OCI-LY1 (cell line): ENCODE measurements around the gene TEC.

Experiments
- H2AFZ ChIP-seq: fragments of 200-600 bp; sonication (generic), shearing (Covaris generic); 2 replicates; pipeline ENCODE4 v1.6.0; 2014; ENCODE audit warnings: antibody characterized with exemption, mild to moderate bottlenecking, low read length
- H3F3A ChIP-seq: fragments of 200-600 bp; sonication (generic), shearing (Covaris generic); 2 replicates; pipeline ENCODE4 v1.6.0; 2014; ENCODE audit warnings: mild to moderate bottlenecking, antibody characterized with exemption, low read length, moderate library complexity; ENCODE audit not compliant: insufficient read depth
- H3K27ac ChIP-seq: fragments of 200-600 bp; sonication (generic); 2 replicates; pipeline ENCODE4 v1.5.1; 2014; ENCODE audit warnings: low read length, mixed run types, mild to moderate bottlenecking, low read depth; ENCODE audit not compliant: poor library complexity, severe bottlenecking
- H3K27me3 ChIP-seq: fragments of 200-600 bp; sonication (generic); 2 replicates; pipeline ENCODE4 v1.6.0; 2014; ENCODE audit warnings: antibody characterized with exemption, mild to moderate bottlenecking, low read length, moderate library complexity; ENCODE audit not compliant: insufficient read depth
- H3K36me3 ChIP-seq: fragments of 200-600 bp; sonication (generic); 2 replicates; pipeline ENCODE4 v1.6.1; 2014; ENCODE audit warnings: mild to moderate bottlenecking, antibody characterized with exemption, low read length, moderate library complexity, mixed read lengths; ENCODE audit not compliant: insufficient read depth
- H3K4me1 ChIP-seq: fragments of 200-600 bp; sonication (generic); 2 replicates; pipeline ENCODE4 v1.5.1; 2014; ENCODE audit warnings: mild to moderate bottlenecking, low read length, moderate library complexity; ENCODE audit not compliant: insufficient read depth, severe bottlenecking
- H3K4me2 ChIP-seq: fragments of 200-600 bp; sonication (generic), shearing (Covaris generic); 2 replicates; pipeline ENCODE4 v1.6.1; 2014; ENCODE audit warnings: low read length
- H3K4me3 ChIP-seq: fragments of 200-600 bp; sonication (generic); 2 replicates; pipeline ENCODE4 v1.5.1; 2014; ENCODE audit warnings: low read length, low read depth, mild to moderate bottlenecking, mixed read lengths; ENCODE audit not compliant: poor library complexity, severe bottlenecking
- H3K79me2 ChIP-seq: fragments of 200-600 bp; shearing (Covaris generic); 2 replicates; pipeline ENCODE4 v1.6.1; 2016; ENCODE audit warnings: mixed run types, low read length, mixed read lengths; ENCODE audit not compliant: insufficient read depth
- H3K9ac ChIP-seq: fragments of 200-600 bp; sonication (generic), shearing (Covaris generic); 2 replicates; pipeline ENCODE4 v1.6.1; 2014; ENCODE audit warnings: mild to moderate bottlenecking, low read length, mixed read lengths
- H3K9me2 ChIP-seq: fragments of 200-600 bp; sonication (generic), shearing (Covaris generic); 2 replicates; pipeline ENCODE4 v1.6.1; 2014; ENCODE audit warnings: low read depth, mild to moderate bottlenecking, low read length, mixed read lengths
- H3K9me3 ChIP-seq: fragments of 200-600 bp; shearing (Covaris generic); 2 replicates; pipeline ENCODE4 v1.6.1; 2014; ENCODE audit warnings: low read length, mixed read lengths
- H4K20me1 ChIP-seq: fragments of 200-600 bp; sonication (generic), shearing (Covaris generic); 2 replicates; pipeline ENCODE4 v1.6.0; 2016; ENCODE audit warnings: mild to moderate bottlenecking, low read length; ENCODE audit not compliant: insufficient read depth
- EZH2 ChIP-seq: fragments of 200-600 bp; sonication (generic), shearing (Covaris generic); IDR thresholded peaks from 2 replicates; pipeline ENCODE4 v1.8.0; 2017; ENCODE audit warnings: borderline replicate concordance, mixed run types, mild to moderate bottlenecking, antibody characterized with exemption, low read length, moderate library complexity, mixed read lengths
- TF ChIP-seq, protein P1 (sequence below): fragments of 200-600 bp; sonication (generic), shearing (Covaris generic); IDR thresholded peaks from 2 replicates; pipeline ENCODE4 v1.5.1; 2017; ENCODE audit warnings: mild to moderate bottlenecking, antibody characterized with exemption, low read length, moderate library complexity, mixed read lengths

TEC gene

GRCh38 chr4:48137846-48138245 is 131.8 kb downstream of the TEC start:
- no peak for TF ChIP-seq EZH2
- TF ChIP-seq, protein P1, sequence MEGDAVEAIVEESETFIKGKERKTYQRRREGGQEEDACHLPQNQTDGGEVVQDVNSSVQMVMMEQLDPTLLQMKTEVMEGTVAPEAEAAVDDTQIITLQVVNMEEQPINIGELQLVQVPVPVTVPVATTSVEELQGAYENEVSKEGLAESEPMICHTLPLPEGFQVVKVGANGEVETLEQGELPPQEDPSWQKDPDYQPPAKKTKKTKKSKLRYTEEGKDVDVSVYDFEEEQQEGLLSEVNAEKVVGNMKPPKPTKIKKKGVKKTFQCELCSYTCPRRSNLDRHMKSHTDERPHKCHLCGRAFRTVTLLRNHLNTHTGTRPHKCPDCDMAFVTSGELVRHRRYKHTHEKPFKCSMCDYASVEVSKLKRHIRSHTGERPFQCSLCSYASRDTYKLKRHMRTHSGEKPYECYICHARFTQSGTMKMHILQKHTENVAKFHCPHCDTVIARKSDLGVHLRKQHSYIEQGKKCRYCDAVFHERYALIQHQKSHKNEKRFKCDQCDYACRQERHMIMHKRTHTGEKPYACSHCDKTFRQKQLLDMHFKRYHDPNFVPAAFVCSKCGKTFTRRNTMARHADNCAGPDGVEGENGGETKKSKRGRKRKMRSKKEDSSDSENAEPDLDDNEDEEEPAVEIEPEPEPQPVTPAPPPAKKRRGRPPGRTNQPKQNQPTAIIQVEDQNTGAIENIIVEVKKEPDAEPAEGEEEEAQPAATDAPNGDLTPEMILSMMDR = no peak
- peaks cover 21% of the 10 kb centered on the region; the same call in 1 of the 2 replicates for H3K36me3 ChIP-seq
- no peaks in the 10 kb centered on the region for H4K20me1 ChIP-seq
- no peaks in the 10 kb centered on the region for H3K79me2 ChIP-seq
- H3K9me2 ChIP-seq = no peaks in the 10 kb centered on the region
- no peaks in the 10 kb centered on the region for H3K9me3 ChIP-seq
- peaks cover 29% of the 10 kb centered on the region for H3K4me1 ChIP-seq
- H3K9ac ChIP-seq = no peak overlapping the region
- H3K4me3 ChIP-seq = no peak overlapping the region
- H3F3A ChIP-seq = no peaks in the 10 kb centered on the region
- no peaks in the 10 kb centered on the region for H3K27me3 ChIP-seq
- no peak overlapping the region for H3K27ac ChIP-seq
- no peak overlapping the region for H3K4me2 ChIP-seq
- H2AFZ ChIP-seq = no peak overlapping the region

- no peaks in the 10 kb centered on the region for H3K79me2 ChIP-seq
- no peaks in the 10 kb centered on the region for H3K27me3 ChIP-seq
- H3K9ac ChIP-seq = no peak within 1 kb of the TSS
- no peak within 1 kb of the TSS for H3K27ac ChIP-seq
- no peak within 1 kb of the TSS for H3K4me3 ChIP-seq
- H3K36me3 ChIP-seq = peaks cover 21% of the 10 kb centered on the region; the same call in 1 of the 2 replicates
- H3K9me3 ChIP-seq = no peaks in the 10 kb centered on the region
- H2AFZ ChIP-seq = no peak within 1 kb of the TSS
- H3K9me2 ChIP-seq = no peaks in the 10 kb centered on the region
- H3F3A ChIP-seq = no peaks in the 10 kb centered on the region
- TF ChIP-seq EZH2 = no peak
- TF ChIP-seq, protein P1 = no peak
- H3K4me1 ChIP-seq = peaks cover 13% of the 10 kb centered on the region
- no peak within 1 kb of the TSS for H3K4me2 ChIP-seq
- H4K20me1 ChIP-seq = no peaks in the 10 kb centered on the region
These were observed 135.6 kb downstream of the TEC start, which contains the start of gene TXK for GRCh38 chr4:48134081-48134480. TSS of gene TXK (minus strand) at chr4:48134250. CDS start at chr4:48134170, 80 bp downstream.

DNA sequence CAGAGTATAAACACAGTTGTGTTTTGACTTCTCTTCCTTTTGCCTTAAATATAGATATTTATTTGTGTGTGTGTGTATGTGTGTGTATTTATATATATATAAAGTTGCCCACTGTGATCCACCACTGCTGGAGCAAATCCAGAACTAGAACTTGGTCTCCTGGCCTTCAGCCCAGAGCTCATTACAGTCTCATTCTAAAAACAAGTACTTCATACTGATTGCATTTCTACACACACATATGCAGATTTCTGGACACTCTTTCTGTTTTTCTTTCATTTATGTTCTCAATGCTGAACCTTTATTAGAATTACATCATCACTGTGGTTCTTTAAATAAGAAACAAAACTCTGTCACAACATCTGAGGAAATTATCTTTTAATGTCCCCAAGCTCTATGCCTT is 136.0 kb downstream of the TEC start:
- Histone ChIP-seq H3K4me2 (no peak overlapping the region), H3K36me3 (peaks cover 21% of the 10 kb centered on the region; the same call in 1 of the 2 replicates), H2AFZ (no peak overlapping the region), H3K9ac (no peak overlapping the region), H3K27me3 (no peaks in the 10 kb centered on the region), H3K9me3 (no peaks in the 10 kb centered on the region), H3K9me2 (no peaks in the 10 kb centered on the region), H3K27ac (no peak overlapping the region), H3K79me2 (no peaks in the 10 kb centered on the region), H3F3A (no peaks in the 10 kb centered on the region), H4K20me1 (no peaks in the 10 kb centered on the region), H3K4me3 (no peak overlapping the region), H3K4me1 (peaks cover 9% of the 10 kb centered on the region)
- no peak for TF ChIP-seq EZH2
- TF ChIP-seq, protein P1 = no peak
